Fibroblast of mammary gland (primary cell): Measurements from ENCODE around the gene SETD3.

Source experiments
- DNase-seq: peaks from one replicate; pipeline ENCODE4 v3.0.0-alpha.2; 2010; ENCODE audit warnings: low read depth
- H3K4me3 ChIP-seq: 2 replicates; pipeline ENCODE4 v1.5.1; 2011; ENCODE audit warnings: low read depth, mild to moderate bottlenecking, low read length, moderate library complexity; ENCODE audit not compliant: control insufficient read depth
- CTCF ChIP-seq: conservative IDR thresholded peaks from 2 replicates; pipeline ENCODE4 v1.5.1; 2011; ENCODE audit warnings: low read depth, low read length, inconsistent platforms; ENCODE audit not compliant: control insufficient read depth, insufficient read depth

SETD3 gene

GRCh38 chr14:99516156-99516870, 35.7 kb upstream of the SETD3 start:
- TF ChIP-seq CTCF: no peak
- no peak overlapping the region for H3K4me3 ChIP-seq
- DNase-seq: no peak

DNA sequence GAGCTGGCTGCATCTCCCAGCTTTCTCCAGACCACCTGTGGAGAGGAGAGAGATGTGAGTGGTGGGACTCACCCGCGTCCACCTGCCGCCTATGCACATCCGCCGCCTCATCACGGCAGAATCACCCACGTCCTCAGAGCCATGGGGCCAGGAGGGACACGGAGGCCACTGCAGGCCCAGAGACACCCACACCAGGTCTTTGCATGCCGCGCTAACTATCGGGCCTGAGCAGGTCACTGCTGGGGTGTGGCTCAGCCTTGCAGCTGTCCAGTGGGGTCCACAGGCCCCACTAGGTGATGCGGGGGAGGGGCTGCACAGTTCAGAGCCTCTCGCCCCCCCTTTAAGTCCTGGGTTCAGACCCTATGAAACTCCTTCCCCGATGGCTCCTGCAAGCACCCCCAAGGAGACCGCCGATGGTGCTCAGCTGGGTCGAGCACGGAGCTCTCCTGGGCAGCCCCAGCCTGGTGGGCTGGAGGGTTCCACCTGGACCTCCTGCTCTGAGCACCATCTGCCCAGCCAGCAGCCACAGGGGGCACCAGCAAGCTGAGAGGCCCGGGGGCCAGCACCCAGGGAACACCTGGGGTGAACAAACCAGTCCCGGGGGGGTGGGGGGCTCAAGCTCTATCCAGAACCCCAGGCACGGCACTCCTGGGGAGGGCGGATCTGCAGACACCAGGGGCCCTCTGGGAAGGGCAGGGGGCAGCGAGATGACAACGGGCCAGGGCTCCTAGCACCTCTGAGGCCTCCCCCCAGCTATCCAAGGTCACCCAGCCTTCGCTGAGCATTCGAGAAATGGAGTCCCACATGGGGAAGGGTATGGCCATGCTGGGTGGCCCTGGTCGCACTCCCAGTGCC, 34.9 kb upstream of the SETD3 start:
- DNase-seq: no peak
- no peak overlapping the region for H3K4me3 ChIP-seq
- no peak for TF ChIP-seq CTCF

- DNase-seq: no peak
- H3K4me3 ChIP-seq: no peak overlapping the region
- TF ChIP-seq CTCF: no peak
These were observed 34.1 kb upstream of the SETD3 start for GRCh38 chr14:99514552-99515300.

DNA sequence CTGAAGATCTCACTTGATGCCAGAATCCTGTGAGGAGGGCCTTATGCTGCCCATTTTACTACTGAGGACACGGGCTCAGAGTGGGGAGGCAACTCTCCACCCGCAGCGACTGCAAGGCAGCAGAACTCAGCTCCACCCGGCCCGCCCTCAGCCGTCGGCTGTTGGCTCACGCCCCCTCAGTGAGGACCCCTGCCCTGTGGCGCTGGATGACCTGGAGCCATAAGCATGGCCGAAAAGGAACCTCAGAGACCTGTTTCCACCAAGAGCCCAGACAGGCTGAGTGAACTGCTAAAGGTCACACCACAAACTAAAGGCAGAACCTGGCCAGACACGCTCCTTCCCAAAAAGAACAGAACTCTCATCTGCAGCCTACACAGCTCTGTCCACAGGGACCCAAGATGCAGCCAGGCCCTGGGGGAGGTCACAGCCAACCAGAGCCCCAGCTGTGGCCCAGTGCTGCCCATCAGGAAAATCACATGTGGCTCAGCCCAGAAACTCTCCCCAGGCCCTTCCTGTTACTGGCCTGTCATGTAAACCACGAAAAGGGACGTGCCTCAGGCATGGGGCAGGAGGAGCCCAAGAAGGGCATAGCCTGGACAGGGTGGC, 33.4 kb upstream of the SETD3 start:
- no peak for DNase-seq
- no peak for TF ChIP-seq CTCF
- no peak overlapping the region for H3K4me3 ChIP-seq

DNA sequence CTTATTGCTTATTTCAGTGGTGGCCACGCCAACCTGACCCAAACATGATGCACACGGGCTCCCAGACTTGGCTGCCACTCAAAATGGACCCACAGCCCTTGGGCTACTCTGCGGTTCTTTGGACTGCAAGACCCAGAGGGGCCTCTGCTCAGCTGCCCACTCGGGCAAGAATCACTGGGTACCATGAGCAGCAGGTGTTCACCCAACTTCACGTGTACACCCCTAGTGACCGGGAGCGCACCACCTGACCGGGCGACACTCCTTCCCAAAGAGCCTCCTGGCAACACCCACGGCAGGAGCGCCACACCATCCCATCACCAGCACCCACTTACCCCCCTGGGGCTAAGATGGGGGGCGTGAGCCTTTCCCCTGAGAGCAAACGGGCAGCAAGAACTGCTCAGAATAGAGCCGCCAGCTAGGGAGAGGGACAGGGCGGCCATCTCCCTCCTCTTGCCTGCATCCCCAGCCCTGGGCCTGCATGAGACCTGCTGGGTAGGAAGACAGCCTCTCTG, 32.6 kb upstream of the SETD3 start:
- DNase-seq: no peak
- H3K4me3 ChIP-seq: no peak overlapping the region
- TF ChIP-seq CTCF: no peak

GRCh38 chr14:99512571-99513182, 32.0 kb upstream of the SETD3 start:
- TF ChIP-seq CTCF: no peak
- no peak overlapping the region for H3K4me3 ChIP-seq
- no peak for DNase-seq
